Neural progenitor cell (in vitro differentiated cells): ENCODE data around the gene CD2BP2. TPM values are rescaled to one million over a fixed set of nuclear protein-coding genes. Genes with fewer than 3 reads are reported as not detected.

Experiments used
- DNase-seq: peaks from one replicate; pipeline ENCODE4 v3.0.0-alpha.2; 2016; ENCODE audit warnings: low spot score
- H2AFZ ChIP-seq: fragments of 200-600 bp; sonication (generic); replicated peaks from 2 replicates; pipeline ENCODE4 v1.6.1; 2016; ENCODE audit warnings: antibody characterized with exemption
- H3F3A ChIP-seq: fragments of 200-600 bp; sonication (generic); 2 replicates; pipeline ENCODE4 v1.6.1; 2016; ENCODE audit warnings: antibody characterized with exemption, low read depth
- H3K27ac ChIP-seq: fragments of 200-600 bp; sonication (generic); 2 replicates; pipeline ENCODE4 v1.5.1; 2016; ENCODE audit warnings: mild to moderate bottlenecking
- H3K27me3 ChIP-seq: fragments of 200-600 bp; sonication (generic); 2 replicates; pipeline ENCODE4 v1.6.1; 2016; ENCODE audit warnings: mild to moderate bottlenecking, moderate library complexity
- H3K36me3 ChIP-seq: fragments of 200-600 bp; sonication (generic); 2 replicates; pipeline ENCODE4 v1.5.1; 2016
- H3K4me1 ChIP-seq: fragments of 200-600 bp; sonication (generic); 2 replicates; pipeline ENCODE4 v1.6.1; 2016; ENCODE audit warnings: mixed run types
- H3K4me2 ChIP-seq: fragments of 200-600 bp; sonication (generic); 2 replicates; pipeline ENCODE4 v1.6.1; 2016
- H3K4me3 ChIP-seq: fragments of 200-600 bp; sonication (generic); 2 replicates; pipeline ENCODE4 v1.5.1; 2016
- H3K79me2 ChIP-seq: fragments of 200-600 bp; sonication (generic); 2 replicates; pipeline ENCODE4 v1.6.1; 2016; ENCODE audit warnings: low read depth
- H3K9ac ChIP-seq: fragments of 200-600 bp; sonication (generic); 2 replicates; pipeline ENCODE4 v1.6.1; 2016
- H3K9me3 ChIP-seq: fragments of 200-600 bp; sonication (generic); 2 replicates; pipeline ENCODE4 v1.5.1; 2016; ENCODE audit warnings: low read depth
- H4K20me1 ChIP-seq: fragments of 200-600 bp; sonication (generic); 2 replicates; pipeline ENCODE4 v1.6.1; 2016; ENCODE audit warnings: low read depth
- H3K27ac Mint-ChIP-seq: 3 replicates; pipeline ENCODE4 v1.8.0; 2021; ENCODE audit warnings: mixed read lengths
- H3K27me3 Mint-ChIP-seq: 2 replicates; pipeline ENCODE4 v1.8.0; 2022; ENCODE audit warnings: low read depth, mild to moderate bottlenecking, inconsistent platforms, moderate library complexity, mixed read lengths; ENCODE audit not compliant: insufficient read depth
- H3K36me3 Mint-ChIP-seq: 3 replicates; pipeline ENCODE4 v1.8.0; 2021; ENCODE audit warnings: mixed read lengths
- H3K4me1 Mint-ChIP-seq: 3 replicates; pipeline ENCODE4 v1.8.0; 2021; ENCODE audit warnings: mixed read lengths
- H3K4me3 Mint-ChIP-seq: 3 replicates; pipeline ENCODE4 v1.8.0; 2021; ENCODE audit warnings: mild to moderate bottlenecking, moderate library complexity, mixed read lengths
- H3K9me3 Mint-ChIP-seq: 3 replicates; pipeline ENCODE4 v1.8.0; 2020; ENCODE audit warnings: mixed read lengths
- EZH2 ChIP-seq: fragments of 200-600 bp; sonication (generic); IDR thresholded peaks from 2 replicates; pipeline ENCODE4 v1.6.1; 2017; ENCODE audit warnings: antibody characterized with exemption, mild to moderate bottlenecking, moderate library complexity
- EZH2phosphoT487 ChIP-seq: fragments of 200-600 bp; sonication (generic); IDR thresholded peaks from 2 replicates; pipeline ENCODE4 v1.6.1; 2017; ENCODE audit warnings: antibody characterized with exemption
- total RNA-seq: library from RNA; depleted of rRNA; stranded (reverse); fragments of >200 nt; gene quantifications from 2 replicates; pipeline ENCODE4 v1.2.3, GENCODE V29; 2015; ENCODE audit warnings: low replicate concordance
- TF ChIP-seq, protein P1 (sequence below): fragments of 200-600 bp; sonication (generic); IDR thresholded peaks from 2 replicates; pipeline ENCODE4 v1.5.1; 2017; ENCODE audit warnings: antibody characterized with exemption, mild to moderate bottlenecking

The CD2BP2 gene
- total RNA-seq, 1 donor from 2014 or later = 30.4 TPM

DNA sequence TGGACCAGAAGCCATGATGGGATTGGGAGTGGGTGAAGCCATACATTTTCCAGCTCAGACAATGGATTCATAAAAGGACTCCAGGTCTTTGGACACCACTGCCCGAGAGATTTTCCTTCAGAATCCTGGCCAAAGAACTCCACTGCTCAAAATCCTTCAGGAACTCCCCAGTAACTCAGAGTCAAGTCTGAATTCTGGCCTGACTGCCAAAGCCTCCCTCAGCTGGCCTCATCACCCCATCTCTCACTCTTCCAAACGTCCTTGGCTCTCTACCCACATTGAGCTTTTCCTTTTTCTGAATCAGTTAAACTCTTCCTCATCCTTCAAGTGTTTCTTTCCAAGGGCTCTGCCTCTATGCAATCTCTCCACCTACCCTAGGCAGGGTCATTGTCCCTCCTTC, 28.4 kb upstream of the CD2BP2 start:
- peak overlapping the region; percentile 72 for H3K27ac Mint-ChIP-seq
- peaks cover 19% of the 10 kb centered on the region for H3K4me1 Mint-ChIP-seq
- no peak overlapping the region for H3K27ac ChIP-seq
- peaks cover 2% of the 10 kb centered on the region for H3K27me3 Mint-ChIP-seq
- H3K36me3 ChIP-seq = no peaks in the 10 kb centered on the region
- no peaks in the 10 kb centered on the region for H3K4me1 ChIP-seq
- no peaks in the 10 kb centered on the region for H3K27me3 ChIP-seq
- peaks cover 8% of the 10 kb centered on the region for H3F3A ChIP-seq
- no peak overlapping the region for H3K4me2 ChIP-seq
- no peaks in the 10 kb centered on the region for H3K9me3 Mint-ChIP-seq
- no peak overlapping the region for H3K9ac ChIP-seq
- peaks cover 16% of the 10 kb centered on the region for H3K79me2 ChIP-seq
- peaks cover 6% of the 10 kb centered on the region for H4K20me1 ChIP-seq
- no peak overlapping the region for H2AFZ ChIP-seq
- no peak overlapping the region for H3K4me3 ChIP-seq
- no peaks in the 10 kb centered on the region for H3K9me3 ChIP-seq
- TF ChIP-seq EZH2phosphoT487 (no peak), EZH2 (no peak)
- TF ChIP-seq, protein P1, sequence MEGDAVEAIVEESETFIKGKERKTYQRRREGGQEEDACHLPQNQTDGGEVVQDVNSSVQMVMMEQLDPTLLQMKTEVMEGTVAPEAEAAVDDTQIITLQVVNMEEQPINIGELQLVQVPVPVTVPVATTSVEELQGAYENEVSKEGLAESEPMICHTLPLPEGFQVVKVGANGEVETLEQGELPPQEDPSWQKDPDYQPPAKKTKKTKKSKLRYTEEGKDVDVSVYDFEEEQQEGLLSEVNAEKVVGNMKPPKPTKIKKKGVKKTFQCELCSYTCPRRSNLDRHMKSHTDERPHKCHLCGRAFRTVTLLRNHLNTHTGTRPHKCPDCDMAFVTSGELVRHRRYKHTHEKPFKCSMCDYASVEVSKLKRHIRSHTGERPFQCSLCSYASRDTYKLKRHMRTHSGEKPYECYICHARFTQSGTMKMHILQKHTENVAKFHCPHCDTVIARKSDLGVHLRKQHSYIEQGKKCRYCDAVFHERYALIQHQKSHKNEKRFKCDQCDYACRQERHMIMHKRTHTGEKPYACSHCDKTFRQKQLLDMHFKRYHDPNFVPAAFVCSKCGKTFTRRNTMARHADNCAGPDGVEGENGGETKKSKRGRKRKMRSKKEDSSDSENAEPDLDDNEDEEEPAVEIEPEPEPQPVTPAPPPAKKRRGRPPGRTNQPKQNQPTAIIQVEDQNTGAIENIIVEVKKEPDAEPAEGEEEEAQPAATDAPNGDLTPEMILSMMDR = no peak
- no peak for DNase-seq
- H3K36me3 Mint-ChIP-seq = peaks cover 3% of the 10 kb centered on the region
- H3K4me3 Mint-ChIP-seq = no peak overlapping the region

DNA sequence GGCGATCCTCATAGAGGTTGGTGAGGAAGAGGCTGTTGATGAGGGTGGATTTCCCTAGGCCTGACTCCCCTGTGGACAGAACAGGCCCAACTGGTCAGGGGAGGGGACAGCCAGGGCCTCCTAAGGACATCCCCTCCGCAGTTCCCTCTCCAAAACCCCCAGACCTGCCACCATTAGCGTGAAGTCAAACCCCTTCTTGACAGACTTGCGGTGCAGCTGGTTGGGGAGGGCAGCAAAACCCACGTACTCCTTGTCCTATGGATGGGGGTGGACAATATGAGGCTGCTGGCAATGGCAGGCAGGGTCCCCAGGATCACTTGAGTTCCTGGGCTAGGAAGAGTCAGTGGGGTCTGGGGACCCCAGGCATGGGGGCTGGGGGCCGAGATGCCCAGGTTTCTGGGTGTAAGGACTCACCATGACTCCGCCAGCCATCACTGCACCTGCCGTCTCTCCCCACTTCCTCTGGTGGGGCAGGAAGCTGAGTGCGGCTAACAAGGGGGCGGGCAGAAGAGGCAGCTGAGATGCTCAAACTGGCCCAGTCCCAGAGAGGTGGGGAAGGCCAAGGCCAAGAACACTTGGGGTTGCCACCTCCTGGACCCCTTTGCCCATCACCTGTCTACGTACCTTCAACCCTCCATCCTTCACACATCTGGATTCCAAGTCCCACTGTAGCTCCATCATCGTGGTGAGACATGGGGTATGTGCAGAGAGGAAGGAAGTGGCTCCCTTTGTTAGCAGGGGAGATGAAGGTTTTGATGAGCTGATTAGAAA, 27.2 kb upstream of the CD2BP2 start, which contains the start of gene SEPTIN1:
Gene SEPTIN1 (minus strand): TSS at position 451 of the 771 bp plus-strand sequence. CDS start 19 bp downstream, at position 432.
- no peaks in the 10 kb centered on the region for H3K27me3 ChIP-seq
- peaks cover 3% of the 10 kb centered on the region for H3K36me3 Mint-ChIP-seq
- H3F3A ChIP-seq = peaks cover 19% of the 10 kb centered on the region
- H4K20me1 ChIP-seq = peaks cover 6% of the 10 kb centered on the region
- no peaks in the 10 kb centered on the region for H3K9me3 Mint-ChIP-seq
- H2AFZ ChIP-seq = no peak within 1 kb of the TSS
- H3K9me3 ChIP-seq = no peaks in the 10 kb centered on the region
- peaks cover 16% of the 10 kb centered on the region for H3K79me2 ChIP-seq
- no peak within 1 kb of the TSS for H3K9ac ChIP-seq
- no peak within 1 kb of the TSS for H3K27ac ChIP-seq
- peaks cover 26% of the 10 kb centered on the region for H3K4me1 Mint-ChIP-seq
- no peak for DNase-seq
- H3K27ac Mint-ChIP-seq = peak within 1 kb of the TSS; percentile 14
- no peak within 1 kb of the TSS for H3K4me2 ChIP-seq
- no peak within 1 kb of the TSS for H3K4me3 Mint-ChIP-seq
- H3K4me3 ChIP-seq = no peak within 1 kb of the TSS
- TF ChIP-seq, protein P1 = no peak
- TF ChIP-seq EZH2phosphoT487 = no peak
- TF ChIP-seq EZH2 = no peak
- no peaks in the 10 kb centered on the region for H3K36me3 ChIP-seq
- peaks cover 2% of the 10 kb centered on the region for H3K4me1 ChIP-seq
- peaks cover 2% of the 10 kb centered on the region for H3K27me3 Mint-ChIP-seq

DNA sequence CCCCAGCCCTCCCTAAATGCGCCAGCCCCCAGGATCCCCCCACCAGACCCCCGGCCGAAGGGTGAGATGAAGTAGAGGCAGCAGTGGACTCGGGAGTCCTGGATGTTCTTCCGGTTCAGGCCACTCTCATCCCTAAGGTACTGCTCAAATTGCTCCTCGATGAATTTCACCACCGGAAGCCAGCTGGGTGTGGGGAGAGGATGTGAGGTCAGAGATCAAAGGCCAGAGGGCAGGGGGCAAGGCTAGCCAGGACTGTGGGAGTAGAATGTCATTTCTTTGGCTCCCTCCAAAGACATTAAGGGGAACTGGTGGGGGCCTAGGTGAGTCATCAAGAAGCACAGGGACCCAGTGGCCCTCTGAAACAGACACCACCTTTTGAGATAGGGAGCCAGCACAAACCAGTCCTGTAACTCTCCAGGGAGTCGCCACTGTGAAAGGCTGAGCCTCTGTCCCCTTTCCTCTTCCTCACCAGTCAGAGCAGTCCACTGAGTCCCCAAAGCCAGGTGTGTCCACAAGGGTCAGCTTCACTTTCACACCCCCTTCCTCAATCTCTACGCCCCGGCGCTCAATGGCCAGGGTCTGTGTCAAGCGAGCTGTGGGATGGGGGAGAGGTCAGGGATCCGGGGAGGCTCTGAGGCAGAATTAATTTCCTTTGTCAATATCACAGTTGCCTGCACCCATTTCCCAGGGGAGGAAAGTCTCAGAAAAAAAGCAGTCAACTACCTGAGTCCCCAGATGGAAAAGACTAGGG, 26.4 kb upstream of the CD2BP2 start:
- Mint-ChIP-seq H3K36me3 (peaks cover 3% of the 10 kb centered on the region), H3K4me1 (peaks cover 29% of the 10 kb centered on the region), H3K9me3 (no peaks in the 10 kb centered on the region), H3K27me3 (peaks cover 2% of the 10 kb centered on the region), H3K27ac (peak overlapping the region; percentile 14), H3K4me3 (no peak overlapping the region)
- Histone ChIP-seq H3K4me3 (no peak overlapping the region), H4K20me1 (peaks cover 6% of the 10 kb centered on the region), H2AFZ (no peak overlapping the region), H3K9ac (no peak overlapping the region), H3K79me2 (peaks cover 16% of the 10 kb centered on the region), H3K27me3 (no peaks in the 10 kb centered on the region), H3F3A (peaks cover 27% of the 10 kb centered on the region), H3K4me2 (no peak overlapping the region), H3K36me3 (no peaks in the 10 kb centered on the region), H3K9me3 (no peaks in the 10 kb centered on the region), H3K4me1 (peaks cover 9% of the 10 kb centered on the region), H3K27ac (no peak overlapping the region)
- no peak for DNase-seq
- TF ChIP-seq EZH2phosphoT487 (no peak), EZH2 (no peak)
- TF ChIP-seq, protein P1 = no peak
